GM23338 (cell line): Measurements from ENCODE around the gene JAKMIP2. TPM values are rescaled to one million over a fixed set of nuclear protein-coding genes. Genes with fewer than 3 reads are reported as not detected.

Experiments
- ATAC-seq: fragments of 200-7000 bp; cut with Tn5 transposase; 3 replicates; pipeline ENCODE4 v1.9.1; 2020
- DNase-seq: peaks from one replicate; pipeline ENCODE4 v3.0.0-alpha.2; 2015; ENCODE audit warnings: low spot score
- H2AFZ ChIP-seq: fragments of 200-600 bp; sonication (generic); 2 replicates; pipeline ENCODE4 v1.8.0; 2016; ENCODE audit warnings: antibody characterized with exemption, mild to moderate bottlenecking, moderate library complexity
- H3F3A ChIP-seq: fragments of 200-600 bp; sonication (generic); replicated peaks from 2 replicates; pipeline ENCODE4 v1.8.0; 2017; ENCODE audit warnings: antibody characterized with exemption, mixed run types, low read depth
- H3K27ac ChIP-seq: fragments of 200-600 bp; sonication (generic); 2 replicates; pipeline ENCODE4 v1.6.1; 2016; ENCODE audit warnings: low read depth
- H3K27me3 ChIP-seq: fragments of 200-600 bp; sonication (generic); 2 replicates; pipeline ENCODE4 v1.8.0; 2016; ENCODE audit warnings: mild to moderate bottlenecking, mixed run types, moderate library complexity; ENCODE audit not compliant: insufficient read depth
- H3K36me3 ChIP-seq: fragments of 200-600 bp; sonication (generic); 2 replicates; pipeline ENCODE4 v1.8.0; 2016; ENCODE audit warnings: mild to moderate bottlenecking; ENCODE audit not compliant: insufficient read depth
- H3K4me1 ChIP-seq: fragments of 200-600 bp; sonication (generic); 2 replicates; pipeline ENCODE4 v1.8.0; 2016; ENCODE audit warnings: mild to moderate bottlenecking, moderate library complexity; ENCODE audit not compliant: insufficient read depth
- H3K4me2 ChIP-seq: fragments of 200-600 bp; sonication (generic); 2 replicates; pipeline ENCODE4 v1.7.1; 2017; ENCODE audit warnings: mixed run types
- H3K4me3 ChIP-seq: fragments of 200-600 bp; sonication (generic); 2 replicates; pipeline ENCODE4 v1.6.1; 2016; ENCODE audit warnings: mixed run types
- H3K79me2 ChIP-seq: fragments of 200-600 bp; sonication (generic); replicated peaks from 2 replicates; pipeline ENCODE4 v1.8.0; 2017; ENCODE audit warnings: mild to moderate bottlenecking; ENCODE audit not compliant: insufficient read depth
- H3K9me2 ChIP-seq: fragments of 200-600 bp; sonication (generic); 2 replicates; pipeline ENCODE4 v1.8.0; 2017; ENCODE audit not compliant: insufficient read depth
- H4K20me1 ChIP-seq: fragments of 200-600 bp; sonication (generic); replicated peaks from 2 replicates; pipeline ENCODE4 v1.8.0; 2017; ENCODE audit warnings: mild to moderate bottlenecking; ENCODE audit not compliant: insufficient read depth
- H3K27ac Mint-ChIP-seq: 2 replicates; pipeline ENCODE4 v1.8.0; 2020; ENCODE audit warnings: inconsistent platforms, mild to moderate bottlenecking, moderate library complexity, mixed read lengths
- H3K27me3 Mint-ChIP-seq: 3 replicates; pipeline ENCODE4 v1.8.0; 2022; ENCODE audit warnings: low read depth, mild to moderate bottlenecking, moderate library complexity, mixed read lengths, inconsistent platforms; ENCODE audit not compliant: insufficient read depth, poor library complexity
- H3K36me3 Mint-ChIP-seq: 3 replicates; pipeline ENCODE4 v1.8.0; 2021; ENCODE audit warnings: low read depth, mild to moderate bottlenecking, inconsistent platforms, moderate library complexity, mixed read lengths
- H3K4me1 Mint-ChIP-seq: 3 replicates; pipeline ENCODE4 v1.8.0; 2020; ENCODE audit warnings: mild to moderate bottlenecking, inconsistent platforms, mixed read lengths
- H3K4me3 Mint-ChIP-seq: 3 replicates; pipeline ENCODE4 v1.8.0; 2021; ENCODE audit warnings: moderate library complexity, mild to moderate bottlenecking, inconsistent platforms, mixed read lengths
- H3K9me3 Mint-ChIP-seq: 3 replicates; pipeline ENCODE4 v1.8.0; 2020; ENCODE audit warnings: moderate library complexity, mild to moderate bottlenecking, inconsistent platforms, mixed read lengths
- CREB1 ChIP-seq: fragments of 250-450 bp; sonication (Bioruptor Pico); IDR thresholded peaks from 2 replicates; pipeline ENCODE4 v1.5.0; 2020; ENCODE audit warnings: low read depth, mild to moderate bottlenecking, moderate library complexity
- CTCF ChIP-seq, 2 experiments: fragments of 200-600 bp in 1 of 2; sonication (generic) in 1 of 2; conservative IDR thresholded peaks; 2 replicates each; pipeline versions ENCODE4 v1.5.1 to v1.6.1; 2016 to 2017; ENCODE audit warnings: antibody characterized with exemption in 2 of 2, low read depth in 2 of 2, mild to moderate bottlenecking in 2 of 2, moderate library complexity in 1 of 2
- ETS1 ChIP-seq: IDR thresholded peaks from 2 replicates; pipeline ENCODE4 v1.6.1; 2016; ENCODE audit warnings: antibody characterized with exemption
- EZH2 ChIP-seq: fragments of 200-600 bp; sonication (generic); IDR thresholded peaks from one replicate; pipeline ENCODE4 v1.8.0; 2017; ENCODE audit warnings: antibody characterized with exemption, mild to moderate bottlenecking, low read depth; ENCODE audit not compliant: unreplicated experiment
- EZH2phosphoT487 ChIP-seq: fragments of 200-600 bp; sonication (generic); IDR thresholded peaks from one replicate; pipeline ENCODE4 v1.8.1; 2018; ENCODE audit warnings: antibody characterized with exemption; ENCODE audit not compliant: unreplicated experiment
- JUNB ChIP-seq: IDR thresholded peaks from one replicate; pipeline ENCODE4 v1.6.1; 2016; ENCODE audit warnings: antibody characterized with exemption; ENCODE audit not compliant: unreplicated experiment
- NANOG ChIP-seq: IDR thresholded peaks from 2 replicates; pipeline ENCODE4 v1.6.1; 2016; ENCODE audit warnings: antibody characterized with exemption, borderline replicate concordance
- POLR2AphosphoS5 ChIP-seq: IDR thresholded peaks from 2 replicates; pipeline ENCODE4 v1.6.1; 2016; ENCODE audit warnings: antibody characterized with exemption, low read depth
- REST ChIP-seq: IDR thresholded peaks from one replicate; pipeline ENCODE4 v1.6.1; 2018; ENCODE audit warnings: antibody characterized with exemption; ENCODE audit not compliant: unreplicated experiment
- STAT1 ChIP-seq: IDR thresholded peaks from one replicate; pipeline ENCODE4 v1.6.1; 2016; ENCODE audit warnings: antibody characterized with exemption; ENCODE audit not compliant: unreplicated experiment
- ZNF114 ChIP-seq: fragments of 250-450 bp; sonication (Bioruptor Pico); IDR thresholded peaks from 2 replicates; pipeline ENCODE4 v1.5.0; 2020; ENCODE audit warnings: mild to moderate bottlenecking, moderate library complexity
- ZNF331 ChIP-seq: fragments of 250-450 bp; sonication (Bioruptor Pico); IDR thresholded peaks from 2 replicates; pipeline ENCODE4 v1.5.0; 2020; ENCODE audit warnings: low read depth, mild to moderate bottlenecking, moderate library complexity
- ZNF462 ChIP-seq: fragments of 250-450 bp; sonication (Bioruptor Pico); IDR thresholded peaks from 2 replicates; pipeline ENCODE4 v1.5.0; 2020; ENCODE audit warnings: mild to moderate bottlenecking, moderate library complexity
- polyA plus RNA-seq: library from polyadenylated mRNA; unstranded; fragments of >200 nt; fragmentation: Nextera tagmentation; extraction: Ambion mirVana; gene quantifications from 2 replicates; pipeline ENCODE4 v1.2.1, GENCODE V29; 2016
- total RNA-seq: library from RNA; depleted of rRNA; stranded (reverse); fragments of >200 nt; shearing (Covaris generic); gene quantifications from 2 replicates; pipeline ENCODE4 v1.2.3, GENCODE V29; 2014

The JAKMIP2 gene
- total and polyA plus RNA-seq, 2 experiments from 2014 or later, result 20.5 to 27.2 TPM

GRCh38 chr5:147586832-147587231 is 195.7 kb downstream of the JAKMIP2 start:
- no peak overlapping the region for H3K4me3 Mint-ChIP-seq
- Histone ChIP-seq H3K79me2 (peaks cover 34% of the 10 kb centered on the region), H3K27ac (no peak overlapping the region), H3K4me1 (peaks cover 12% of the 10 kb centered on the region), H2AFZ (no peak overlapping the region), H3K9me2 (no peaks in the 10 kb centered on the region), H3K27me3 (no peaks in the 10 kb centered on the region), H4K20me1 (no peaks in the 10 kb centered on the region), H3F3A (no peaks in the 10 kb centered on the region), H3K4me2 (no peak overlapping the region), H3K4me3 (no peak overlapping the region), H3K36me3 (no peaks in the 10 kb centered on the region; the same call in 1 of the 2 replicates)
- peak overlapping the region; percentile 57; the same call in 1 of the 2 replicates for H3K27ac Mint-ChIP-seq
- no peaks in the 10 kb centered on the region for H3K27me3 Mint-ChIP-seq
- ATAC-seq, result no peak
- H3K9me3 Mint-ChIP-seq, result no peaks in the 10 kb centered on the region
- TF ChIP-seq CREB1 (CRISPR knock-in tag) (no peak), POLR2AphosphoS5 (no peak), REST (no peak), JUNB (no peak), CTCF (conservative IDR thresholded peaks at IDR 0.05; ENCODE audit: low read depth in 2 of 2) (no peak), ZNF462 (CRISPR knock-in tag) (no peak), NANOG (no peak), ZNF331 (CRISPR knock-in tag) (no peak), ETS1 (no peak), STAT1 (no peak), ZNF114 (CRISPR knock-in tag) (no peak), EZH2phosphoT487 (no peak), EZH2 (no peak)
- peaks cover 23% of the 10 kb centered on the region for H3K4me1 Mint-ChIP-seq
- DNase-seq, result no peak
- peaks cover 22% of the 10 kb centered on the region; the same call in 2 of the 3 replicates for H3K36me3 Mint-ChIP-seq
